Pulmonary artery endothelial cell (primary cell): Measurements from ENCODE around the gene CDCA8. TPM values are rescaled to one million over a fixed set of nuclear protein-coding genes. Genes with fewer than 3 reads are reported as not detected.
"Not testable (repeated sequence)": the region's sequence is repeated elsewhere in the genome, so short reads cannot be mapped to it uniquely, and the experiment has no call there.

ENCODE experiments used
- DNase-seq: peaks from one replicate; pipeline ENCODE4 v3.0.0-alpha.2; 2011; ENCODE audit warnings: low read depth, low spot score
- total RNA-seq: library from RNA; depleted of rRNA; stranded (reverse); fragments of >200 nt; gene quantifications from 2 replicates; pipeline ENCODE4 v1.2.3, GENCODE V29; 2014

The CDCA8 gene
- total RNA-seq, 1 donor from 2014 or later = 8.6 TPM

- DNase-seq = no peak
Observed at GRCh38 chr1:37734629-37735591, 42.6 kb downstream of the CDCA8 start.

DNA sequence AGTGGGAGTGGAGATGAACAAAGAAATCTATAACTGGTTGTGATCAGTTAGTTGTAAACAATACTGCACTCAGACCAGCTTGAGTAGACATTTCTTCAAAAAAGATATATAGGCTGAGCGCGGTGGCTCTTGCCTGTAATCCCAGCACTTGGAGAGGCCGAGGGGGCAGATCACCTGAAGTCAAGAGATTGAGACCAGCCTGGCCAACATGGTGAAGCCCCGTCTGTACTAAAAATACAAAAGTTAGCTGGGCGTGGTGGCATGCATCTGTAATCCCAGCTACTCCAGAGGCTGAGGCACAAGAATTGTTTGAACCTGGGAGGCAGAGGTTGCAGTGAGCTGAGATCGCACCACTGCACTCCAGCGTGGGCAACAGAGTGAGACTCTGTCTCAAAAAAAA lies 45.7 kb downstream of the CDCA8 start:
- not testable (repeated sequence) for DNase-seq

GRCh38 chr1:37738619-37739018 lies 46.3 kb downstream of the CDCA8 start:
- DNase-seq = not testable (repeated sequence)

DNA sequence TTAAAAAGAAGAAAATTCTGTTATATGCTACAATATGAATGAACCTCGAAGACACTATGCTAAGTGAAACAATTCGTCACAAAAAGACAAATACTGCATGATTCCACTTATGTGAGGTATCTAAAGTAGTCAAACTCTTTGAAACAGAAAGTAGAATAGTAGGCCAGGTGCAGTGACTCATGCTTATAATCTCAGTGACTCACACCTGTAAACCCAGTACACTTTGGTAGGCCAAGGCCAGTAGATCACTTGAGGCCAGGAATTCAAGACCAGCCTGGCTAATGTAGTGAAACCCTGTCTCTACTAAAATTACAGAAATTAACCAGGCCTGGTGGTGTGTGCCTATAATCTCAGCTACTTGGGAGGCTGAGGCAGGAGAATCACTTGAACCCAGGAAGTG lies 46.9 kb downstream of the CDCA8 start:
- DNase-seq = no peak

GRCh38 chr1:37741130-37741529 lies 48.8 kb downstream of the CDCA8 start:
- no peak for DNase-seq

DNA sequence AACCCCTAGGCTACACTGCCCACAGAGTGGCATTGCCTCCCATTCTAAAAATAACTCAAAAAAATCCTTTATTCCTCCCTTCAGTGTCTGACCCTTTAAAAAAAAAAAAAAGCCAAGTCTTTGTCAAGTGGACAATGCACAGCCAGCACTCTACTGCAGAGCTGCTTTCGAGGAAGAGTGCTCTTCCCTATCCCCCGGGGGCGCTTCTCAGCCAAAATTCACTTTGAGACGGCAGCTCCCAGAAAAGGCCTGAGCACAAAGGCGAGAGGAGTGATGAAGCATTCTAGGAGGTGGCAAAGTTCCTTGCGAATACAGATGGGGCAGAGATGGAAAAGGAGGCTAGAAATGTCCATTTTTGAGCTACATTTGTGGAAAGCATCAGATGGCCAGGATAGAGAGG lies 49.3 kb downstream of the CDCA8 start:
- no peak for DNase-seq

DNA sequence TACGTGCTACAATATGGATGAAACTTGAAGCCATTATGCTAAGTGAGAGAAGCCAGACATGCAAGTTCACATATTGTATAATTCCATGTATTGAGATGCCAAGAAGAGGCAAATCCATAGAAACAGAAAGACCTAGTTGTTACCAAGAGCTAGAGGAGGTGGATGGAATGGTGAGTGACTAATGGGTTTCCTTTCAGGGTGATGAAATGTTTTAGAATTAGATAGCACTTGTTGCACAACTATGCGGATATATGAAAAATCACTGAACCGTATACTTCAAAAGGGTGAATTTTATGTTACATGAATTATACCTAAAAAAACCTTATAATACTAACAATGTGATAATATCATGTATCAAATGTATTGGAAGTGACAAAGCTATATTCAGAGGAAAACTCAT lies 54.5 kb downstream of the CDCA8 start:
- DNase-seq = no peak

DNA sequence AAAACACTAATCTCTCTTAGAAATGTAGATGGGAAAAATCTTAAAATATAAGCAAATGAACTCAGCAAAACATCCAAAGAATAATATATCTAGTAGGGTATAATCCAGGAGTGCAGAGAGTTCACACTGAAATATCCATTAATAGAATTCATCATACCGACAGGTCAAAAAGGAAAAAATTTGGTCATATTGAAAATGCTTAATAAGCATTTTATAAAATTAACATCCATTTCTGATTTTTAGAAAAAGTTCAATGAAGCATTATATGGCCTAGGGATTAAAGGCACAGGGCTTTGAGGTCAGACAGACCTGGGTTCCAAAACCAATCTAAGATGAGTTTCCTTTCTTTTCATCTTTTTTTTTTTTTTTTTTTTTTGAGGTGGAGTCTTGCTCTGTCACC lies 56.2 kb downstream of the CDCA8 start:
- no peak for DNase-seq

GRCh38 chr1:37752213-37752582 lies 59.9 kb downstream of the CDCA8 start:
- no peak for DNase-seq

GRCh38 chr1:37752583-37753471 lies 60.5 kb downstream of the CDCA8 start:
- no peak for DNase-seq

DNA sequence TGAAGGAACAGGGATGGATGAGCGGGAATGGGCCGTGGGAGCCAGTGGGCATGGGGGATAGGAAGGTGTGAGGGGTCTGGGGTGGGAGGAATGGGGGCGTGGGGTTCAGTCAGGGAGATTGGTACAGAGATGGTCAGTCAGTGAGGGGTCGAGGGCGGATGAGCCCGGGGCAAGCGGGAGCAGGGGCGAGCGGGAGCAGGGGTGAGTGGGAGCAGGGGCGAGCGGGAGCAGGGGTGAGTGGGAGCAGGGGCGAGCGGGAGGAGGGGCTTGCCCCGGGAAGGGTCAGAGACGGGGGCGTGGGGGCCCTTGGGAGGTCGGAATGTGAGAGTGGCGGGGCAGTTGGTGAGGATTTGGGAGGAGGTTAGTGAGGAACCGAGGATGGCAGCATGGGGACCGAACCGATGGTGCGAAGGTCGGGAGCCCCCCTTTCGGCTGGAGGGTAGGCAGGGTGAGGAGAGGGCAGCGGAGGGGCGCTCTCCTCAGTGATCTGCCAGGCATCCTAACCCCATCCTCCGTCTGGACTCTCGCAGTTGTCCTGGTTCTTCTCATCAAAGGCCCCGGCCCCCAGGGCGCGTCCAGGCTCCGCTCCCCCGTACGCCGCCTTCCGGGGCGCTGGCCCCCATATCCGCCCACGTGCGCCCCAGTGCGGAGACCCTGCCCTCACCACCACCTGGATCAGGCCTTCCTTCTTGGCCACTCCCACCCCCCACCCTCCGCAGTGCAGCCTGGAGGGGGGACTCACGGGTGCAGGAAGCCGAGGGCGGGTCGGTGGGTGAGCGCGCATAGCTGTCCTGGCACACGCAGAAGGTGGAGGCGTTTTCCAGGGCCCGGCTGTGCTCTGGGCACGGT lies 61.4 kb downstream of the CDCA8 start:
- DNase-seq = no peak

GRCh38 chr1:37755290-37755689 lies 63.0 kb downstream of the CDCA8 start:
- DNase-seq = no peak

- DNase-seq = no peak
Observed at GRCh38 chr1:37755951-37756560, 63.7 kb downstream of the CDCA8 start.

Other genes with a start within 250 kb of the CDCA8 start
- 5.7 and 6.3 TPM in 2 replicates for gene ZC3H12A, start 217.9 kb upstream of the CDCA8 start, total RNA-seq
- gene MEAF6, start 177.8 kb upstream of the CDCA8 start, total RNA-seq = 41.0 and 54.5 TPM in 2 replicates
- 15.5 and 23.5 TPM in 2 replicates for gene SNIP1, start 138.2 kb upstream of the CDCA8 start, total RNA-seq
- gene DNALI1, start 135.6 kb upstream of the CDCA8 start, total RNA-seq = 2.0 and 3.2 TPM in 2 replicates
- 99.7 and 108 TPM in 2 replicates for gene GNL2, start 96.6 kb upstream of the CDCA8 start, total RNA-seq
- gene RSPO1, start 57.6 kb upstream of the CDCA8 start, total RNA-seq = not detected in 2 replicates
- gene EPHA10, start 72.6 kb downstream of the CDCA8 start, total RNA-seq = not detected in 2 replicates
- 0.40 and 0.88 TPM in 2 replicates for gene MANEAL, start 101.3 kb downstream of the CDCA8 start, total RNA-seq
- 15.9 and 16.4 TPM in 2 replicates for gene C1orf122, start 115.3 kb downstream of the CDCA8 start, total RNA-seq
- 23.9 and 25.8 TPM in 2 replicates for gene YRDC, start 115.7 kb downstream of the CDCA8 start, total RNA-seq
- gene MTF1, start 167.1 kb downstream of the CDCA8 start, total RNA-seq = 2.2 and 3.7 TPM in 2 replicates